Natural killer cell (primary cell): Measurements from ENCODE around the gene CDC26. TPM values are rescaled to one million over a fixed set of nuclear protein-coding genes. Genes with fewer than 3 reads are reported as not detected.

Experiments
- ATAC-seq, 3 donors: fragments of 150-1000 bp in 2 of 3; fragments of 200-7000 bp in 1 of 3; cut with Tn5 transposase; 1 replicate in 1 of 3; 2 replicates in 2 of 3; pipeline ENCODE4 v1.10.0; 2021; ENCODE audit warnings: mild to moderate bottlenecking in 2 of 3, moderate library complexity in 2 of 3
- DNase-seq, 2 donors: peaks; one replicate each; pipeline versions ENCODE4 v3.0.0 to v3.0.0-alpha.2; 2013 to 2021; ENCODE audit warnings: mixed read lengths in 1 of 2
- H3K27ac ChIP-seq: one replicate; pipeline ENCODE4 v1.5.1; 2013; ENCODE audit warnings: mild to moderate bottlenecking, low read length
- H3K27me3 ChIP-seq: one replicate; pipeline ENCODE4 v1.6.1; 2013; ENCODE audit warnings: low read length; ENCODE audit not compliant: control insufficient read depth, insufficient read depth
- H3K36me3 ChIP-seq: one replicate; pipeline ENCODE4 v1.6.1; 2013; ENCODE audit warnings: low read length; ENCODE audit not compliant: control insufficient read depth, insufficient read depth
- H3K4me1 ChIP-seq: one replicate; pipeline ENCODE4 v1.6.1; 2013; ENCODE audit warnings: low read length; ENCODE audit not compliant: control insufficient read depth, insufficient read depth
- H3K4me3 ChIP-seq: one replicate; pipeline ENCODE4 v1.5.1; 2013; ENCODE audit warnings: low read length
- H3K9me3 ChIP-seq: one replicate; pipeline ENCODE4 v1.6.1; 2013; ENCODE audit warnings: low read length; ENCODE audit not compliant: control insufficient read depth, insufficient read depth
- H3K27ac Mint-ChIP-seq, 2 donors: one replicate each; pipeline ENCODE4 v1.8.0; 2022; ENCODE audit warnings: mild to moderate bottlenecking in 2 of 2, mixed read lengths in 2 of 2, moderate library complexity in 1 of 2
- H3K27me3 Mint-ChIP-seq, 2 donors: one replicate each; pipeline ENCODE4 v1.8.0; 2022; ENCODE audit warnings: low read depth in 2 of 2, mixed read lengths in 2 of 2
- H3K36me3 Mint-ChIP-seq: one replicate; pipeline ENCODE4 v1.8.0; 2022; ENCODE audit warnings: mixed read lengths
- H3K4me1 Mint-ChIP-seq, 2 donors: one replicate each; pipeline ENCODE4 v1.8.0; 2022; ENCODE audit warnings: mixed read lengths in 2 of 2
- H3K4me3 Mint-ChIP-seq: one replicate; pipeline ENCODE4 v1.8.0; 2022; ENCODE audit warnings: mild to moderate bottlenecking, moderate library complexity, mixed read lengths
- H3K9me3 Mint-ChIP-seq, 2 donors: one replicate each; pipeline ENCODE4 v1.8.0; 2022; ENCODE audit warnings: mixed read lengths in 2 of 2
- CTCF ChIP-seq: fragments of 200-600 bp; IDR thresholded peaks from one replicate; pipeline ENCODE4 v1.8.0; 2022; ENCODE audit warnings: antibody characterized with exemption
- WGBS: methylation state at CpG from one replicate; pipeline ENCODE4 v1.1.7; 2013; ENCODE audit warnings: missing lambda C conversion rate; ENCODE audit not compliant: insufficient coverage; 5-methylcytosine and 5-hydroxymethylcytosine counted together
- intact Hi-C: fragments of 100-400 bp; cut with micrococcal nuclease; formaldehyde crosslinking; loops from one replicate; pipeline ENCODE4 v1.14.2; 2022
- total RNA-seq, 4 donors: library from RNA; stranded (reverse); fragments of 120-200 nt in 1 of 4; gene quantifications; one replicate each; pipeline versions ENCODE4 v1.2.3 to v1.2.4, GENCODE V29; 2013 to 2022

The CDC26 gene
- total RNA-seq, 3 donors from 2014 or later (not counting 1 experiment from before 2014, with no cell fraction given) = 16.8 to 24.8 (median 21.5) TPM

GRCh38 chr9:113258282-113258681, 17.1 kb downstream of the CDC26 start:
- intact Hi-C loops = no loop called here
- Histone ChIP-seq H3K4me3 (no peak overlapping the region), H3K27ac (no peak overlapping the region), H3K36me3 (peaks cover 15% of the 10 kb centered on the region), H3K4me1 (no peaks in the 10 kb centered on the region), H3K27me3 (no peaks in the 10 kb centered on the region), H3K9me3 (no peaks in the 10 kb centered on the region)
- Mint-ChIP-seq H3K9me3 (no peaks in the 10 kb centered on the region), H3K36me3 (peaks cover 5% of the 10 kb centered on the region), H3K4me1 (no peaks in the 10 kb centered on the region), H3K27me3 (no peaks in the 10 kb centered on the region), H3K27ac (no peak overlapping the region), H3K4me3 (no peak overlapping the region)
- no peak for TF ChIP-seq CTCF
- 83% methylated on average over 1 of the region's 1 CpG for WGBS
- DNase-seq (no peak), ATAC-seq (no peak)

- Mint-ChIP-seq H3K27me3 (no peaks in the 10 kb centered on the region), H3K4me3 (no peak overlapping the region), H3K36me3 (peaks cover 5% of the 10 kb centered on the region), H3K27ac (no peak overlapping the region), H3K9me3 (no peaks in the 10 kb centered on the region), H3K4me1 (no peaks in the 10 kb centered on the region)
- intact Hi-C loops = no loop called here
- no peak for DNase-seq
- WGBS = 82% methylated on average over 3 of the region's 3 CpGs
- Histone ChIP-seq H3K4me3 (no peak overlapping the region), H3K4me1 (no peaks in the 10 kb centered on the region), H3K27me3 (no peaks in the 10 kb centered on the region), H3K27ac (no peak overlapping the region), H3K36me3 (peaks cover 15% of the 10 kb centered on the region), H3K9me3 (no peaks in the 10 kb centered on the region)
- no peak for TF ChIP-seq CTCF
- no peak for ATAC-seq
Observed at GRCh38 chr9:113257863-113258262, 17.5 kb downstream of the CDC26 start.

DNA sequence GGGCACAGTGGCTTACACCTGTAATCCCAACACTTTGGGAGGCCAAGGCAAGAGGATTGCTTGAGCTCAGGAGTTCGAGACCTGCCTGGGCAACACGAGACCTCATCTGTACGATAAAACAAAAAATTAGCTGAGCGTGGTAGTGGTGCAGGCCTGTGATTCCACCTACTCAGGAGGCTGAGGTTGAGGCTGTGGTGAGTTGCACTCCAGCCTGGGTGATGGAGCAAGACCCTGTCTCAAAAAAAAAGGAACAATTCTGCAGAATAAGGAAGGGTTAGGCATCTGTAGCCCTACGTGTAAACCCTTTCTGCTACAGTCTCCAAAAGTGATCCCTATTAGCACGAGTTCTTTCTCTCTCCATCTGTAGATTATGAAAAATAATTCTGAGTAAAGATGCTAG, 19.9 kb downstream of the CDC26 start:
- no peak overlapping the region for H3K4me3 ChIP-seq
- 85% methylated on average over 6 of the region's 6 CpGs for WGBS
- no peak for DNase-seq
- intact Hi-C loops = no loop called here
- no peak overlapping the region for H3K27ac ChIP-seq
- no peaks in the 10 kb centered on the region for H3K4me1 ChIP-seq
- Mint-ChIP-seq H3K27me3 (no peaks in the 10 kb centered on the region), H3K27ac (no peak overlapping the region), H3K9me3 (no peaks in the 10 kb centered on the region), H3K4me1 (no peaks in the 10 kb centered on the region), H3K4me3 (no peak overlapping the region), H3K36me3 (peaks cover 5% of the 10 kb centered on the region)
- no peak for ATAC-seq
- no peaks in the 10 kb centered on the region for H3K9me3 ChIP-seq
- no peaks in the 10 kb centered on the region for H3K27me3 ChIP-seq
- TF ChIP-seq CTCF = no peak
- H3K36me3 ChIP-seq = peaks cover 15% of the 10 kb centered on the region

- H3K36me3 ChIP-seq = peaks cover 11% of the 10 kb centered on the region
- WGBS = 100% methylated on average over 1 of the region's 1 CpG
- Mint-ChIP-seq H3K9me3 (no peaks in the 10 kb centered on the region), H3K27me3 (no peaks in the 10 kb centered on the region), H3K27ac (no peak overlapping the region), H3K4me1 (no peaks in the 10 kb centered on the region), H3K36me3 (peaks cover 5% of the 10 kb centered on the region), H3K4me3 (no peak overlapping the region)
- no peak overlapping the region for H3K4me3 ChIP-seq
- no peak for ATAC-seq
- intact Hi-C loops = no loop called here
- H3K4me1 ChIP-seq = no peaks in the 10 kb centered on the region
- TF ChIP-seq CTCF = no peak
- no peaks in the 10 kb centered on the region for H3K27me3 ChIP-seq
- no peaks in the 10 kb centered on the region for H3K9me3 ChIP-seq
- no peak overlapping the region for H3K27ac ChIP-seq
- no peak for DNase-seq
Observed at GRCh38 chr9:113254991-113255390, 20.4 kb downstream of the CDC26 start.
